Measurements from ENCODE around the gene SGMS1.

Gene SGMS1

DNA sequence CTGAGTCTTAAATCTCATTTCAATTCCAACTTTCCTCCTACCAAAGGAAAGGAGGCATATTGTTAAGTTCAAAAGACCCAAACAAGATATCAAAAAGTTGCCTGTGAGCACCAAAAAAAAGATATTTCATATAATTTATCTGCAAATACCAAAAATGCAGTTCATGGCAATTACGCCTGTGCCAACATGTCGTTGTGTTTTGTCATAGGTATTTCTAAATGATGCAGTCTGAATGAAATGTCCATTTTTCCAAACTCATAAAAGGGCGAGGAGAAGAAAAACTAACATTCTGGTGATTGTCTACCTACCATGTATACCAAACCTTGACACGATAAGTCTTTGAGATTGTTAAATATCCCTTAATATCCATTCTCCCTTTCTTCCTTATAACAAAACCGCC is 109.8 kb downstream of the SGMS1 start:
- TF ChIP-seq, protein P1, sequence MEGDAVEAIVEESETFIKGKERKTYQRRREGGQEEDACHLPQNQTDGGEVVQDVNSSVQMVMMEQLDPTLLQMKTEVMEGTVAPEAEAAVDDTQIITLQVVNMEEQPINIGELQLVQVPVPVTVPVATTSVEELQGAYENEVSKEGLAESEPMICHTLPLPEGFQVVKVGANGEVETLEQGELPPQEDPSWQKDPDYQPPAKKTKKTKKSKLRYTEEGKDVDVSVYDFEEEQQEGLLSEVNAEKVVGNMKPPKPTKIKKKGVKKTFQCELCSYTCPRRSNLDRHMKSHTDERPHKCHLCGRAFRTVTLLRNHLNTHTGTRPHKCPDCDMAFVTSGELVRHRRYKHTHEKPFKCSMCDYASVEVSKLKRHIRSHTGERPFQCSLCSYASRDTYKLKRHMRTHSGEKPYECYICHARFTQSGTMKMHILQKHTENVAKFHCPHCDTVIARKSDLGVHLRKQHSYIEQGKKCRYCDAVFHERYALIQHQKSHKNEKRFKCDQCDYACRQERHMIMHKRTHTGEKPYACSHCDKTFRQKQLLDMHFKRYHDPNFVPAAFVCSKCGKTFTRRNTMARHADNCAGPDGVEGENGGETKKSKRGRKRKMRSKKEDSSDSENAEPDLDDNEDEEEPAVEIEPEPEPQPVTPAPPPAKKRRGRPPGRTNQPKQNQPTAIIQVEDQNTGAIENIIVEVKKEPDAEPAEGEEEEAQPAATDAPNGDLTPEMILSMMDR (conservative IDR thresholded peaks at IDR 0.05), result no peak
- no peak overlapping the region for H3K27ac ChIP-seq

DNA sequence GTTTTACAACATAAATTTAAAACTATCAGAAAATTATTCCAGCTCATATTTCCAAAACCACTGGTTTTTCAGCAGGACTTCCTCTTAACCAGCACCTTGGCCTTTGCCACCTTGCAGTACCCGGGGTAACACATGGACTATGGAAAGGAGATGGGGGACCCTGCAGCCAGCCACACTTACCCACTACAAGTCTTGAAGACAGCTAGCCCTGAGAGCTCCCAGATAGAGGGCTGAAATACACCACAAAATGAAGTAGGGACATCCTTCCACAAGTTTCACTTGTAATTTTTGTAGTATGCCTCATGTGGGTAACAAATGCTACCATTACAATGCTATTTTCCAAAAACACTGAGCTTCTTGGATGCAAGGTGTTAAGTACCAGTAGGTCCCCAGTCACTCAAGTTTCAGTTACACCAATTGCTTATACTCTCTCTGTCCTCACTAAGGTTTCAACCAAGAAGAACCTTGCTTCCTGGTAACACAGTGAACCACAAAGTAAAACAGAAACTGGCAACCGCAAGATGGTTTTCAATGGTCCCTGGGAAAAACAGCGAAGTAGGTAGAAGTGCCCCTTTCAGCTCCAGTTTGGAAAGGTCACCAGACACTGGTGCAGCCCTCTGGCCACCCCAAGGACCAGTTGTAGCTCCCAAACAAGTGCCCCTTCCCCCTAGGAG is 110.9 kb downstream of the SGMS1 start:
- no peak overlapping the region for H3K27ac ChIP-seq
- TF ChIP-seq, protein P1 (conservative IDR thresholded peaks at IDR 0.05), result no peak

DNA sequence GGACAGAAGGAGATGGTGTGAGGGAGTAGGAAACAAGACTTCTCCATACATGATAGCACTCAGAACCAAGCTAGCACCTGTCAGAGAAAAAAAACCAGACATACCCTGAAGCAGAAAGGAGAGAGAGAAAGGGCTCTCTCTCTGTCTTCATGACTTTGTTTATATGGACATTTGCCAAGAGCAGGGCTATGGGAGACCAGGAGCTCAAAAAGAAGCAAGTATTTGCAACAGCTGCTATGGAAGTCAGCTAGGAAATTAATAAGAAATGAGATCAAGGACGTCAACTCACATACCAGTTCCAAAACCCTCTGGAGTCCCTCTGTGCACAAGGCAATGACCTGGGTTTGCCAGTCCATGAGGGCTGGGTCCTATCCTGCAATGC is 111.6 kb downstream of the SGMS1 start:
- no peak overlapping the region for H3K27ac ChIP-seq

DNA sequence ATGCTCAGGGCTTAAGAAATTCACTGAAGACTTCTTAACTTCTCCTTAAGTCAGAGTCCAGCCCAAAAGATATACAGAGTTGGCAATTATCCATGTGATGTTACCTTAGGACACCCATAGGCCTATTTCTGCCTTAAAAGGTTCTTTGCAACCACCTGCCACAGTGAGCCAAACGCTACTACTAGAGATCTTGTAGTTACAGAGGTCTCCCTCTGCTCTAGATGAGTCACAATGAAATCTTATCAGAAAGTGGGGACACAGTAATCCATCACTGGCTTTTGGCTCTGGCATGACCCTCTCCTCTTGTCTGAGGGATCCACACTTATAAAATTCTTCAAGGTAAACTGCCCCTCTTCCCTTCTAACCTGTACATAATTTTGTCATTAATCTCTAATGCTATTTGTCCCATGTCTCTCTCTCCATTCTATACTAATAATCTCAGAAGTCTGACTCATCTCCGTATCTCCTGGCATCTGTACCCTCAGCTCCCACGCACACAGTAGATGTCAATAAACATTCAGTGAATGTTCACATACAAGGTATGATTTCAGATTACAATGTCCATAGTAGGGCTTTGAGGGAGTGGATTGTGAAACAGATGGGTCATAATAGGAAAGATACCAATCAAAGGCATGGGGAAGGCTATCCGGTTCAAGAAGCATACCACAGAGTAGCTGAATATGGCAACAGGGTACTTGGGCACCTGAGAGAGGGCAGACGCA is 112.1 kb downstream of the SGMS1 start:
- H3K27ac ChIP-seq, result no peak overlapping the region
- TF ChIP-seq, protein P1 (conservative IDR thresholded peaks at IDR 0.05), result no peak

More for the DNA sequence above, 111.6 kb downstream of the SGMS1 start:
- TF ChIP-seq, protein P1 (conservative IDR thresholded peaks at IDR 0.05), result no peak

DNA sequence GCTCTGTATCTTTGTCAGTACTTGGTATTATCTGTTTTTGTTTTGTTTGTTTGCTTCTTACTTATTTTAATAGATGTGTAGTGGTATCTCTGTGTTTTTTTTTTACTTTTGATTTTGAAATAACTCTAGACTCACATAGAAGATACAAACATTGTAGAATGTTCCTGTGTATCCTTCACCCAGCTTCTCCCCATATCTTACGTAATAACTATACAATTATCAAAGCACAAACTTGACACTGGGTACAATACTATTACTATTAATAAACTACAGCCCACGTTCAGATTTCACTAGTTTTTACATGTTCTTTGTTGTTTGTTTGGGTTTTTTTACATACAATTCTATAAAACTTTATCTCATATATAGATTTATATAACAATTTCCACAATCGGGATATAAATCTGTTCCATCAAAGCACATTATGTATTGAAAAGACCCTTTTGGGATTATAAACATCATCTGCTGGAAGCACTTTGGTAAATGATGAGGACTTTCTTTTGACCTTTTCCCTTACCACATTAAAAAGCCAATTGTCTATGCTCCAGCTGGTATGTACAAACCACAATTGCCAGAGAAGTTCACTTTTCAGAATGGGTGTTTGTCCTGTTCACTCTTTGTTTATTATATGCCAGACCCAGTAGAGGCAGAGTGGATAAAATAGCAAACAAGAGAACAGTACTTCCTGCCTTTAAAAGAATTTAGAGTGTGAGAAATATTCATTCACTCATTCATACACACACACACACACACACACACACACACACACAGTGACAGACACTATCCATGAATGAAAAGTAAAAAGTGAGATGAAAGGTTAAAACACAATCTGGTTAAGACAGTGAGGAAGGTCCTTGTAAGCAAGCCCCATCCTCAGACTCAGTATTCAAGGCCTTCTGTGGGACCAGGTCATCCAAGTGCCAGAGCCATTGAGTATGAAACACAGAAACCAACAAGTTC is 113.0 kb downstream of the SGMS1 start:
- TF ChIP-seq, protein P1 (conservative IDR thresholded peaks at IDR 0.05), result no peak
- no peak overlapping the region for H3K27ac ChIP-seq

DNA sequence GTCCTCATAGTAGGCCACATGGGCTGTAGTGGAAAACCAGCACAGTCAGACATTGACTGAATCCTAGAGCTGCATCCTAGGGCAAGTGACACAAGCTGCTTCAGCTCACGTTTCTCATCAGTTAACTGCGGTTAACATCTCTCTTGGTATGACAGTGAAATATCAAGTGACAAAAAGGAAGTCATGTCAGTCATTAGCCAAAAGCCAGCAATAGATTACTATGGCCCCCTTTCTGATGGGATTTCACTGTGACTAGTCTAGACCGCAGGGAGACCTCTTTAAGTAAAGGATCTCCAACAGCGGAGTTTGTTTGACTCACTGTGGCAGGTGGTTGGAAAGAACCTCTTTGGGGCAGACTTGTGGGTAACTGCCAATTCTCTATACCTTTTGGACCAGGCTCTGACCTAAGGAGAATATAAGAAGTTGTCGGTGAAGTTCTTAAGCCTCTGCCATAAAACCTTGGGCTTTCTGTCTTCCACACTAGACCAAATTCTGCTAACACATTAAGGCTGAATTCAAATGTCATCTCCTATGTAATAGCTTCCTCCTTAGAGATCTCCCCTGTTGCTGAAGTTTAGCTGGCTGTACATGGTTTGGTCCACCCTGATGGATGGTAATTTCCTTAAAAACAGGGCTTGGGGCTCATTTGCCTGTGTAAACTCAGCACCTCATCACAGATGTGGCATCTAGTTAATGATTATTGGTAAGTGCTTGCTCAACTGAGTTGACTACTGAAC is 115.3 kb downstream of the SGMS1 start:
- H3K27ac ChIP-seq, result no peak overlapping the region
- TF ChIP-seq, protein P1 (conservative IDR thresholded peaks at IDR 0.05), result no peak
